Measurements from ENCODE around the gene BPIFB3.

The BPIFB3 gene

GRCh38 chr20:33017542-33017941, 36.2 kb upstream of the BPIFB3 start:
- no peaks in the 10 kb centered on the region for H3K79me2 ChIP-seq
- H3K4me3 ChIP-seq (ENCODE audit: low read depth, low read length), result no peak overlapping the region
- no peak overlapping the region for H3K27ac ChIP-seq
- H3K4me2 ChIP-seq (ENCODE audit: low read length), result no peak overlapping the region
- H3K9ac ChIP-seq, result no peak overlapping the region
- H3K36me3 ChIP-seq (ENCODE audit: control insufficient read depth, insufficient read depth, low read length), result no peaks in the 10 kb centered on the region
- TF ChIP-seq, protein P1, sequence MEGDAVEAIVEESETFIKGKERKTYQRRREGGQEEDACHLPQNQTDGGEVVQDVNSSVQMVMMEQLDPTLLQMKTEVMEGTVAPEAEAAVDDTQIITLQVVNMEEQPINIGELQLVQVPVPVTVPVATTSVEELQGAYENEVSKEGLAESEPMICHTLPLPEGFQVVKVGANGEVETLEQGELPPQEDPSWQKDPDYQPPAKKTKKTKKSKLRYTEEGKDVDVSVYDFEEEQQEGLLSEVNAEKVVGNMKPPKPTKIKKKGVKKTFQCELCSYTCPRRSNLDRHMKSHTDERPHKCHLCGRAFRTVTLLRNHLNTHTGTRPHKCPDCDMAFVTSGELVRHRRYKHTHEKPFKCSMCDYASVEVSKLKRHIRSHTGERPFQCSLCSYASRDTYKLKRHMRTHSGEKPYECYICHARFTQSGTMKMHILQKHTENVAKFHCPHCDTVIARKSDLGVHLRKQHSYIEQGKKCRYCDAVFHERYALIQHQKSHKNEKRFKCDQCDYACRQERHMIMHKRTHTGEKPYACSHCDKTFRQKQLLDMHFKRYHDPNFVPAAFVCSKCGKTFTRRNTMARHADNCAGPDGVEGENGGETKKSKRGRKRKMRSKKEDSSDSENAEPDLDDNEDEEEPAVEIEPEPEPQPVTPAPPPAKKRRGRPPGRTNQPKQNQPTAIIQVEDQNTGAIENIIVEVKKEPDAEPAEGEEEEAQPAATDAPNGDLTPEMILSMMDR (IDR thresholded peaks at IDR 0.05), result no peak
- H3K4me1 ChIP-seq, result no peaks in the 10 kb centered on the region
- H3K27me3 ChIP-seq (ENCODE audit: control insufficient read depth, insufficient read depth, low read length), result no peaks in the 10 kb centered on the region
- H2AFZ ChIP-seq, result no peak overlapping the region
- no peaks in the 10 kb centered on the region for H3K9me3 ChIP-seq (ENCODE audit: control insufficient read depth, low read length)

DNA sequence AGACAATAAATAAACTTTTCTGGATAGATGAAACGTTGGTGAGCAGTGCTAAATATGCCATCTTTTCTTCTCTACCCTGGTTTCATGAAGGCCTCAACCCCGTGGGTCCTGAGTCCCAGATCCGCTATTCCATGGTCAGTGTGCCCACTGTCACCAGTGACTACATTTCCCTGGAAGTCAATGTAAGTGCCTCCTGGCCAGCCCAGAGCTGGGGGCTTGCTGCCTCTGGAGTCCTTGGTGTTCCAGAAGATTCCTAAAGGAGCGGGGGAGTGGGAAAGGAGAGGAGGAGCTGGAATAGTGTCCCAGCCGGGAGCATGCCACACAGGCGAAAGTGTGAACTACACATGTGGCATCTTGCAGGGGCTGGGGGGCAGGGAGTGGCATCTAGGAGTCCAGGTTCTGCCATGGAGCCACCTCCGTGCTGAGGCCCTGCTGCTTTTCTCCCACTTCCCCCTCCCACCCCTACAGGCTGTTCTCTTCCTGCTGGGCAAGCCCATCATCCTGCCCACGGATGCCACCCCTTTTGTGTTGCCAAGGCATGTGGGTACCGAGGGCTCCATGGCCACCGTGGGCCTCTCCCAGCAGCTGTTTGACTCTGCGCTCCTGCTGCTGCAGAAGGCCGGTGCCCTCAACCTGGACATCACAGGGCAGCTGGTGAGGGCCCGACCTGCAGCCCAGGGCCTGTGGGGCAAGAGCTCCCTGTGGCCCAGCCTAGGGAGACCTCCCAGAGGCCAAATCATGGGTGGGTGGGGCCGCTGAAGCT, 35.4 kb upstream of the BPIFB3 start:
- Histone ChIP-seq H3K4me3 (ENCODE audit: low read depth, low read length) (no peak overlapping the region), H3K36me3 (ENCODE audit: control insufficient read depth, insufficient read depth, low read length) (no peaks in the 10 kb centered on the region), H3K4me1 (no peaks in the 10 kb centered on the region), H3K4me2 (ENCODE audit: low read length) (no peak overlapping the region), H3K9ac (no peak overlapping the region), H3K79me2 (no peaks in the 10 kb centered on the region), H2AFZ (no peak overlapping the region), H3K27ac (no peak overlapping the region), H3K27me3 (ENCODE audit: control insufficient read depth, insufficient read depth, low read length) (no peaks in the 10 kb centered on the region), H3K9me3 (ENCODE audit: control insufficient read depth, low read length) (no peaks in the 10 kb centered on the region)
- TF ChIP-seq, protein P1 (IDR thresholded peaks at IDR 0.05), result no peak

DNA sequence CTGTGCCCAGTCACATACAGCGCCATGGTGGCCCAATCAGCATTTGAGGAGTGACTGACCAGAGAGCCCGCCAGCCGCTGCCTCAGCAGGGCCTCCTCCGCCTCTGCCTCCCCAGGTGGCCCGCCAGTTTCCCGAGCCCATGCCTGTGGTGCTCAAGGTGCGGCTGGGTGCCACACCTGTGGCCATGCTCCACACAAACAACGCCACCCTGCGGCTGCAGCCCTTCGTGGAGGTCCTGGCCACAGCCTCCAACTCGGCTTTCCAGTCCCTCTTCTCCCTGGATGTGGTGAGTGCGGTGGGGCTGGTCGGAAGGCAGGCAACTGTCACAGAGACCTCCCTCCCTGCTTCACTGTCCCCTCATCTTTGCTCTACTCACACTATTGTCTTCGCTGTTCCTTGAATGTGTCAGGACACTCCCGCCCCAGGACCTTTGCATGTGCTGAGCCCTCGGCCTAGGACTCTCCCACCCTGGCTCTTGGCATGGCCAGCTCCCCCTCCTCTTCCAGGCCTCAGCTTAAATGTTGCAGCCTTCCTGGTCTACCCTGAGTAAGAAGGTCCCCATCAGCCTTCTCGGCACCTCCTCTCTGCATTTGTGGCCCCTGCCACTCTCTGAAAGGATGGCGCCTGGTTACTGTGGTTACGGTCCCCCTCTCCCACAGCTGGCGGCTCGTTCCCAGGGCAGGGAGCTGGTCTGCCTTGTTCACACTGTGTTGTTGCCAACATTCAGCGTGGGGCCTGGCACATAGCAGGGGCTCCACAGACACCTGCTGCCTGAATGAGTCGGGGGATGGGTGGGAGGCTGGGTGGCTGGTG, 34.0 kb upstream of the BPIFB3 start:
- no peak overlapping the region for H3K9ac ChIP-seq
- H3K4me1 ChIP-seq, result no peaks in the 10 kb centered on the region
- H3K4me3 ChIP-seq (ENCODE audit: low read depth, low read length), result no peak overlapping the region
- no peak overlapping the region for H2AFZ ChIP-seq
- no peaks in the 10 kb centered on the region for H3K27me3 ChIP-seq (ENCODE audit: control insufficient read depth, insufficient read depth, low read length)
- no peaks in the 10 kb centered on the region for H3K9me3 ChIP-seq (ENCODE audit: control insufficient read depth, low read length)
- H3K79me2 ChIP-seq, result no peaks in the 10 kb centered on the region
- TF ChIP-seq, protein P1 (IDR thresholded peaks at IDR 0.05), result no peak
- H3K27ac ChIP-seq, result no peak overlapping the region
- no peak overlapping the region for H3K4me2 ChIP-seq (ENCODE audit: low read length)
- no peaks in the 10 kb centered on the region for H3K36me3 ChIP-seq (ENCODE audit: control insufficient read depth, insufficient read depth, low read length)

DNA sequence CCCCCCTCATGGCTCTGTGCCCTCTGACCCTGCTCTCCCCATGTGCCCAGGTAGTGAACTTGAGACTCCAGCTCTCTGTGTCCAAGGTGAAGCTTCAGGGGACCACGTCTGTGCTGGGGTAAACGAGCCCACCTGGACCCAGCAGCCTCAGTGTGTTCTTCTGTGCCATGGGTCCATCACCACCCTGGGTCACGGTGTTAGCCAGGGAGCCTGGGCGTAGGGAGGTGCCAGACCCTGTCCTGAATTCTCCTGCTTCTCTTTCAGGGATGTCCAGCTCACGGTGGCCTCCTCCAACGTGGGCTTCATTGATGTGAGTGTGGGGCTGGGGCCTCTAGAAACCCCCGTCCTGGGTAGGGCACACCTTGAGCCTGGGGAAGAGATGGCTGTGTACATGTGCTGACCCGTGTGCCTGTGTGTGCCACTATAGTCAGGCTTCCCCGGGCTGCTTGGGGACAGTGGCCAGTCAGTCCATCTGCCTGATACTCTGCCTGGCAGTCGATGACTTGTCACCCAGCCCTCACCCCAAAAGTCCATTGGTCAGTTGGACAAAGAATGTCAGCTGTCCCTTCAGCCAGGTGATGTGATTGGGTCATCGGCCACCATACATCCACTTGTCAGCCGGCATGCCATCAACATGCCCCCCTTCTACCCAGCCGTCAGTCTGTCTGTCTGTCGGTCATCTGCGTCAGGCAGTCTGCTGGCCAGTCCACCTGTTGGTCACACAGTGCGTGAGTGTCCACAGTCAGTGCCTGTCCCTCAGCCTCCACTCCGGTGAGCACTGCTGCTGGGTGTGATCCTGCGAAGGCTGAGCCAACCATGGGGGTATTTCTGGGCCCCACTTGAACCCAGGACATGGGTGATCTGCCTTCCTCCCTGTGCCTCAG, 33.2 kb upstream of the BPIFB3 start:
- Histone ChIP-seq H2AFZ (no peak overlapping the region), H3K27me3 (ENCODE audit: control insufficient read depth, insufficient read depth, low read length) (no peaks in the 10 kb centered on the region), H3K36me3 (ENCODE audit: control insufficient read depth, insufficient read depth, low read length) (no peaks in the 10 kb centered on the region), H3K9me3 (ENCODE audit: control insufficient read depth, low read length) (no peaks in the 10 kb centered on the region), H3K27ac (no peak overlapping the region), H3K79me2 (no peaks in the 10 kb centered on the region), H3K4me3 (ENCODE audit: low read depth, low read length) (no peak overlapping the region), H3K4me1 (no peaks in the 10 kb centered on the region), H3K4me2 (ENCODE audit: low read length) (no peak overlapping the region), H3K9ac (no peak overlapping the region)
- TF ChIP-seq, protein P1 (IDR thresholded peaks at IDR 0.05), result no peak
